Measurements from ENCODE around the gene NUDT14.

DNA sequence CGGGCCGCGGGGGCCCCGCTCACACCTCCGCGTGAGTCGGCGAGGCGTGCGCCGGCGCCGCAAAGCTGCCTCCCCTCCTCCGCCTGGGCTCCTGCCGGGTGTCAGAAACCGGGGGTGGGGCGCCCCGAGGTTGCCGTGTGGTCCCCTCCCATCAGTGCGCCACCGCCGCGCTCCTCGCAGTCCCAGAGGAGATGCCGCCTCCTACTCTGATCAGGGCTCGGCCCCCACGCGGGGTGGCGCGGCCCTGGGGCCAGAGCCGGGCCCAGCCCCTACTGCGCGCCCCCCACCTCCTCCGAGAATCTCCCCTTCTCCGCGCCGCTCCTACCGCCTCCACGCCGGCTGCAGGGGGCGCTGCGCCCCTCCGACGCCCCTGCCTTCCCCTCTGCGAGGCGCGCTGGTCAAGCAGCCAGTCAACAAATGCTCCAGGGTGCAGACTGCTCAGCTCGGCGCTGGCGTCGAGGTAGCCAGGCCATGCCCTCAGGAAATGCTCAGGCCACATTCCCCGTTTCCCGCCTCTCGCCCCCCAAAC lies 12.1 kb downstream of the NUDT14 start:
- TF ChIP-seq, protein P1, sequence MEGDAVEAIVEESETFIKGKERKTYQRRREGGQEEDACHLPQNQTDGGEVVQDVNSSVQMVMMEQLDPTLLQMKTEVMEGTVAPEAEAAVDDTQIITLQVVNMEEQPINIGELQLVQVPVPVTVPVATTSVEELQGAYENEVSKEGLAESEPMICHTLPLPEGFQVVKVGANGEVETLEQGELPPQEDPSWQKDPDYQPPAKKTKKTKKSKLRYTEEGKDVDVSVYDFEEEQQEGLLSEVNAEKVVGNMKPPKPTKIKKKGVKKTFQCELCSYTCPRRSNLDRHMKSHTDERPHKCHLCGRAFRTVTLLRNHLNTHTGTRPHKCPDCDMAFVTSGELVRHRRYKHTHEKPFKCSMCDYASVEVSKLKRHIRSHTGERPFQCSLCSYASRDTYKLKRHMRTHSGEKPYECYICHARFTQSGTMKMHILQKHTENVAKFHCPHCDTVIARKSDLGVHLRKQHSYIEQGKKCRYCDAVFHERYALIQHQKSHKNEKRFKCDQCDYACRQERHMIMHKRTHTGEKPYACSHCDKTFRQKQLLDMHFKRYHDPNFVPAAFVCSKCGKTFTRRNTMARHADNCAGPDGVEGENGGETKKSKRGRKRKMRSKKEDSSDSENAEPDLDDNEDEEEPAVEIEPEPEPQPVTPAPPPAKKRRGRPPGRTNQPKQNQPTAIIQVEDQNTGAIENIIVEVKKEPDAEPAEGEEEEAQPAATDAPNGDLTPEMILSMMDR (IDR thresholded peaks at IDR 0.05) = no peak
- no peak for TF ChIP-seq POLR2A (IDR thresholded peaks at IDR 0.05)

Measured in lower leg skin (tissue), 3 donors.